Measurements from ENCODE around the gene CCNY.

Gene CCNY

DNA sequence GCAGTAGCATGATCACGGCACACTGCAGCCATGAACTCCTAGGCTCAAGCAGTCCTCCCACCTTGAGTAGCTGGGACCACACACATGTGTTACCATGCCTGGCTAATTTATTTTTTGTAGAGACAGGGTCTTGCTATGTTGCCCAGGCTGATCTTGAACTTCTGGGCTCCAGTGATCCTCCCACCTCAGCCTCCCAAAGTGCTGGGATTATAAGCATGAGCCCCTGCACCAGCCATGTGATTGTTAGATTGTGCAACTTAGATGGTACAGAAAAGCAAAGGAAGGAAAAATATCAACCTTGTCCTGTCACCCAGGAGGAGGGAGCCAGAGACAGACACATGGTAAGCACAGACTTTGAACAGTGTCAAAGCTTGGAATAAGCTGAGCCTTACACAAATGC is 73.5 kb downstream of the CCNY start:
- DNase-seq (ENCODE audit: low read depth), result no peak
- H3K4me3 ChIP-seq (ENCODE audit: low read depth, low read length), result no peak overlapping the region
- in situ Hi-C loops (cut with HindIII; ENCODE audit: low sequenced_read_pairs), result no loop called here
- TF ChIP-seq, protein P1, sequence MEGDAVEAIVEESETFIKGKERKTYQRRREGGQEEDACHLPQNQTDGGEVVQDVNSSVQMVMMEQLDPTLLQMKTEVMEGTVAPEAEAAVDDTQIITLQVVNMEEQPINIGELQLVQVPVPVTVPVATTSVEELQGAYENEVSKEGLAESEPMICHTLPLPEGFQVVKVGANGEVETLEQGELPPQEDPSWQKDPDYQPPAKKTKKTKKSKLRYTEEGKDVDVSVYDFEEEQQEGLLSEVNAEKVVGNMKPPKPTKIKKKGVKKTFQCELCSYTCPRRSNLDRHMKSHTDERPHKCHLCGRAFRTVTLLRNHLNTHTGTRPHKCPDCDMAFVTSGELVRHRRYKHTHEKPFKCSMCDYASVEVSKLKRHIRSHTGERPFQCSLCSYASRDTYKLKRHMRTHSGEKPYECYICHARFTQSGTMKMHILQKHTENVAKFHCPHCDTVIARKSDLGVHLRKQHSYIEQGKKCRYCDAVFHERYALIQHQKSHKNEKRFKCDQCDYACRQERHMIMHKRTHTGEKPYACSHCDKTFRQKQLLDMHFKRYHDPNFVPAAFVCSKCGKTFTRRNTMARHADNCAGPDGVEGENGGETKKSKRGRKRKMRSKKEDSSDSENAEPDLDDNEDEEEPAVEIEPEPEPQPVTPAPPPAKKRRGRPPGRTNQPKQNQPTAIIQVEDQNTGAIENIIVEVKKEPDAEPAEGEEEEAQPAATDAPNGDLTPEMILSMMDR (IDR thresholded peaks at IDR 0.05; ENCODE audit: low read depth, low read length, missing control alignments), result no peak

DNA sequence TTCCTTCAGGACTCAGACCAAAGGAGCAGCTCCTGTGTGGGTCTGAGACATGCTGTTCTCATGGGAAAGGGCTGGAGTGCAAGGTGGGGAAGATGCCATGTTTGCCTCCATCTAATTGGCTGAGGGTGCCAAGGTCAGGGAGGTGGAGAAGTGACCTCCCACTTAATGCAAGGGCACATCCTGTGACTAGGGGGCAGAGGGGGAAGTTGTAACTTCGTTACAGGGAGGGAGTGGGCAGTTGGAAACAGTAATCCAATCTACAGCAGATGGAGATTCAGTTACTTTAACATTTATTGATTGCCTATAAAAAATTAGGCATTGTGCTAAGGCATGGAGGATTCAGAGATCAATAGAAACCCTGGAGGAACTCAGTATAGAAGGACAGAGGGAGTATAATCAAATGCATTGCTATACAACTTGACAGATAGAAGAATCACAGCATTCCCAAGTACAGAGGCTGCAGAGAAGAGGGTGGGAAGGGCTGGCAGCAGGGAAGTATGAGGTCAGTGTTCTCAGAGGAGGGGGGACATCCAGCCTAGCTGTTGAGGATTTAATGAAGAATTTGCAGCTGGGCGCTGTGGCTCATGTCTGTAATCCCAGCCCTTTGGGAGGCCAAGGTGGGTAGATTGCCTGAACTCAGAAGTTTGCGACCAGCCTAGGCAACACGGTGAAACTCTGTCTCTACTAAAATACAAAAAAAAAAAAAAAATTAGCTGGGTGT is 75.9 kb downstream of the CCNY start:
- TF ChIP-seq, protein P1 (IDR thresholded peaks at IDR 0.05; ENCODE audit: low read depth, low read length, missing control alignments), result no peak
- in situ Hi-C loops (cut with HindIII; ENCODE audit: low sequenced_read_pairs), result no loop called here
- H3K4me3 ChIP-seq (ENCODE audit: low read depth, low read length), result no peak overlapping the region
- no peak for DNase-seq (ENCODE audit: low read depth)

DNA sequence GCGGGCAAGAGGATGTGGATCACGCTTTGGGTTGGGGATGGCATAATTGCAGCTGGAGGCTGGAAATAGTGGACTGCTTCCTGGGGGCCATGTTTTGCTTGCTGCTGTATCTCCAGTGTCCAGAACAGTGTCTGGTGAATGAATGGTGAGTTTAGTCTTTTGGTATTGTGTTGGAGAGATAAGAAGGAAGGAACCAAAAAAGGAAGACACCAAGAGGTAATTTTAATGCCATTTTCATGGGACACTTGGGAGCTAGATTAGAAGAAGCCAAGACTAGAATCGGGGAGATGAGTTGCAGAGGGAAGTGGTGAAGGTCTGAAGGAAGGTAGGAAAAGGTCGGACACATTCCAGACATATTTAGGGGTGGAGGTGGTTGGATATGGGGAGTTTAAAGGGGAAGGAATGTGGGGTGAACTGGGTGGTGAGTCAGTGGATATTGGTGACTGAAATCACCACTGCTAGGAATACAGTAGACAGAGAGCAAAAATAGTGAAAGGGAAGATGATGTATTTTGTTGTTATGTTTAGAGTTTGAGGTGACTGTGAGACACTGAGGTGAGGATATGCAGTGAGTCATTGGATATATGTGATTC is 76.7 kb downstream of the CCNY start:
- DNase-seq (ENCODE audit: low read depth), result peak; percentile 22
- TF ChIP-seq, protein P1 (IDR thresholded peaks at IDR 0.05; ENCODE audit: low read depth, low read length, missing control alignments), result no peak
- in situ Hi-C loops (cut with HindIII; ENCODE audit: low sequenced_read_pairs), result no loop called here
- no peak overlapping the region for H3K4me3 ChIP-seq (ENCODE audit: low read depth, low read length)

DNA sequence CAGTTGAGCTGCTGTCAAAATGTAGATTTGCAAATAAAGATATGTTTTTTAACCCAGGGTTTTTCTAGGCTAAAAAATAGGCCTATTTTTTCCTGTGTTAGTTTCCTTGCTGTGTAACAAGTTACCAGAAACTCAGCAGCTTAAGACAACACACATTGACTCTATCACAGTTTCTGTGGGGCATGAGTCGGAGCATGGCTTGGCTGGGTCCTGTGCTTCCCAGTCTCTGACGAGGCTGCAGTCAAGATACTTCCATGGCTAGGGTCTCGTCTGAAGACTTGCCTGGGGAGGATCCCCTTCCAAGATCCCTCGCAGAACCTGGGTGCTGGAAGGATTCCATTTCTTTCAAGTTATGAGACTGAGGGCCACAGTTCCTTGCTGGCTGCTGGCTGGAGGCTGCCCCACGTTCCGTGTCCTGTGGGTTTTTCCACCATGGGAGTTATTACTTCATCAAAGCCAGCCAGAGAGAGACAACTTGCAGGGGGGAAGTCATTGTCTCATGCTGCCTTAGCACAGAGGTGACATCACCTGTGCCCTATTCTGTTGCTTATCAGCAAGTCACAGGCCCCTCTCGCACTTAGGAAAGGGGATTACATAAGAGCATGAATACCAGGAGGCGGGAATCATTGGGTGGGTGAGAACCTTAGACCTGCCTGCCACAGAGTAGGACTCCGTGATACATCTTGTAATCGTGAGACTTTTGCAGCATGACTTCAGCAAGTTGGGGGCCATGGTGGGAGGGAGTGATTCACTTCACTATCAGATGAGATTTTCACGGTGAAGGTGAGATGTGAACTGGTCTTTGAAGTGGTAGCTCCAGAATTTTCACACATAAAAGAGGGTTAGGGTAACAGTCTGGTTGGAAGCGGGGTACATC is 77.9 kb downstream of the CCNY start:
- in situ Hi-C loops (cut with HindIII; ENCODE audit: low sequenced_read_pairs), result no loop called here

DNA sequence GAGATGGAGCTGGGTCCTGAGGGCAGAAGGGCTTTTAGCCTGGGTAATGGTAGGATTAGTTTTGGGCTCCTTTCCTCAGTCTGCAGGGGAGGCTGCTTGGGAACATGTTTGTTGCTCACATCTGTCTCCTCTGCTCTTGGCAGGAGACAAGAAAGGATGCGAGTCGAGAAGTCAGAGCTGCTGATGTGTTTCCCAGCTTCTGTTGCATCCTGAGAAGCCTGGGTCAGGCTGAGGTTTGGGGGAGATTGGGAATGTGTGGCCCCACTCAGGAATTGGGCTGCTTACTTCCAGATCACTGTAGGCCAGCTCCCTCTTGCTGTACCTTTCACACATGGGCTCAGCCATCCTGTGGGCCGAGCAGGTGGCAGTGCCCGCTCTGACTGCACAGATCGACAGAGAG is 79.2 kb downstream of the CCNY start:
- no peak for DNase-seq (ENCODE audit: low read depth)
- in situ Hi-C loops (cut with HindIII; ENCODE audit: low sequenced_read_pairs), result no loop called here
- H3K4me3 ChIP-seq (ENCODE audit: low read depth, low read length), result no peak overlapping the region
- TF ChIP-seq, protein P1 (IDR thresholded peaks at IDR 0.05; ENCODE audit: low read depth, low read length, missing control alignments), result no peak

More for the DNA sequence above, 77.9 kb downstream of the CCNY start:
- no peak overlapping the region for H3K4me3 ChIP-seq (ENCODE audit: low read depth, low read length)
- no peak for DNase-seq (ENCODE audit: low read depth)
- TF ChIP-seq, protein P1 (IDR thresholded peaks at IDR 0.05; ENCODE audit: low read depth, low read length, missing control alignments), result no peak

DNA sequence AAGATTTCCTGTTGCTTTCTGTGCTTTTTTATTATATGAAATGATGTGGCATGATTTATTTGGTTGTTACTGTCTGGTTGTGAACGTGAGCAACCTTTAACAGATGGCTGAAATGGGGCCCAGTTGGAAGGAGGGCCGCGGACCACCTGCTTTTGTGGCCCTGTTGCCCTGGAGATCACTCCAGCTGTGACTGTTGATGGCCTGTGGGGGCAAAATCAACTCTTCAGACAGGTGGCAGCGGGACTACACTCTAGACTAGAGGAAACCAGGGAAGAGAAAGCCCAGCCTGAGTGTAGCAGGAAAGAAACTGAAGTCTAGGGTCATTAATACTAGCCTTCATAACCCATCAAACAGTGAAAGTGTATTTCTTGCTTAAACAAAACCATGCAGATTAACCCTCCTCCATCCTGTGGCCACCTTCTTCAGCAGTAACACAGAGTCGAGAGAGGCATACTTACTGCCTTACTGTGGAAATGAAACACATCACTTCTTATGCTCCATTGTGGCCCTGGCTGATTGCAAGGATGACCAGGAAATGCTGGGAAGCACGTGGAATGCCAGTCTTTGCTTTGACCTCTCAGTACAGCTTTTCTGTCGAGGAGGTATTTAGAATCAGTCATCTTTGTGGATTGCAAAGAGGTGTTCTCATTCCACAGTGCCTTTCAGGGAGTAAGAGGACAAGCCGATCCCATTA is 80.5 kb downstream of the CCNY start:
- TF ChIP-seq, protein P1 (IDR thresholded peaks at IDR 0.05; ENCODE audit: low read depth, low read length, missing control alignments), result no peak
- in situ Hi-C loops (cut with HindIII; ENCODE audit: low sequenced_read_pairs), result no loop called here
- no peak overlapping the region for H3K4me3 ChIP-seq (ENCODE audit: low read depth, low read length)
- no peak for DNase-seq (ENCODE audit: low read depth)
